Activated CD8-positive, alpha-beta T cell treated with anti-CD3 and anti-CD28 coated beads for 36 hours (primary cell): ENCODE data around the gene CAAP1. TPM values are rescaled to one million over a fixed set of nuclear protein-coding genes. Genes with fewer than 3 reads are reported as not detected.
A peak's percentile ranks its signal among the peaks of the same experiment; 100 is the strongest.

Experiments
- ATAC-seq: fragments of 200-7000 bp; cut with Tn5 transposase; one replicate; pipeline ENCODE4 v1.10.0; 2021; ENCODE audit warnings: mild to moderate bottlenecking, moderate library complexity
- CTCF ChIA-PET: fragments of 350-600 bp; sonication (Branson Sonifier 250); formaldehyde crosslinking; loops from one replicate; lab custom pipeline; 2021; ENCODE audit warnings: antibody characterized with exemption; lab: Charles Lee
- POLR2A ChIA-PET: fragments of 350-600 bp; sonication (Branson Sonifier 250); formaldehyde crosslinking; loops from one replicate; lab custom pipeline; 2021; ENCODE audit warnings: antibody characterized with exemption; lab: Charles Lee
- DNase-seq: peaks from one replicate; pipeline ENCODE4 v3.0.0-alpha.2; 2020
- H3K27ac Mint-ChIP-seq: one replicate; pipeline ENCODE4 v1.8.0; 2021; ENCODE audit warnings: mild to moderate bottlenecking, mixed read lengths
- H3K27me3 Mint-ChIP-seq: one replicate; pipeline ENCODE4 v1.8.0; 2021; ENCODE audit warnings: mixed read lengths
- H3K36me3 Mint-ChIP-seq: one replicate; pipeline ENCODE4 v1.8.0; 2021; ENCODE audit warnings: low read depth, mixed read lengths
- H3K4me1 Mint-ChIP-seq: one replicate; pipeline ENCODE4 v1.8.0; 2021; ENCODE audit warnings: low read depth, mixed read lengths
- H3K4me3 Mint-ChIP-seq: one replicate; pipeline ENCODE4 v1.8.0; 2021; ENCODE audit warnings: mild to moderate bottlenecking, moderate library complexity, mixed read lengths
- H3K9me3 Mint-ChIP-seq: one replicate; pipeline ENCODE4 v1.8.0; 2021; ENCODE audit warnings: mixed read lengths
- intact Hi-C: fragments of 100-400 bp; cut with micrococcal nuclease; formaldehyde crosslinking; loops from one replicate; pipeline ENCODE4 v1.10.0; 2022
- total RNA-seq, 2 experiments: library from RNA; stranded (reverse); gene quantifications; one replicate each; pipeline ENCODE4 v1.2.3, GENCODE V29; 2021
- TF ChIP-seq, protein P1 (sequence below): fragments of 200-600 bp; IDR thresholded peaks from one replicate; pipeline ENCODE4 v1.8.0; 2022; ENCODE audit warnings: antibody characterized with exemption, mild to moderate bottlenecking

Gene CAAP1, protein sequence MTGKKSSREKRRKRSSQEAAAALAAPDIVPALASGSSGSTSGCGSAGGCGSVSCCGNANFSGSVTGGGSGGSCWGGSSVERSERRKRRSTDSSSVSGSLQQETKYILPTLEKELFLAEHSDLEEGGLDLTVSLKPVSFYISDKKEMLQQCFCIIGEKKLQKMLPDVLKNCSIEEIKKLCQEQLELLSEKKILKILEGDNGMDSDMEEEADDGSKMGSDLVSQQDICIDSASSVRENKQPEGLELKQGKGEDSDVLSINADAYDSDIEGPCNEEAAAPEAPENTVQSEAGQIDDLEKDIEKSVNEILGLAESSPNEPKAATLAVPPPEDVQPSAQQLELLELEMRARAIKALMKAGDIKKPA
- 10 to 100 TPM; 16.8 to 19.0 TPM for total RNA-seq

DNA sequence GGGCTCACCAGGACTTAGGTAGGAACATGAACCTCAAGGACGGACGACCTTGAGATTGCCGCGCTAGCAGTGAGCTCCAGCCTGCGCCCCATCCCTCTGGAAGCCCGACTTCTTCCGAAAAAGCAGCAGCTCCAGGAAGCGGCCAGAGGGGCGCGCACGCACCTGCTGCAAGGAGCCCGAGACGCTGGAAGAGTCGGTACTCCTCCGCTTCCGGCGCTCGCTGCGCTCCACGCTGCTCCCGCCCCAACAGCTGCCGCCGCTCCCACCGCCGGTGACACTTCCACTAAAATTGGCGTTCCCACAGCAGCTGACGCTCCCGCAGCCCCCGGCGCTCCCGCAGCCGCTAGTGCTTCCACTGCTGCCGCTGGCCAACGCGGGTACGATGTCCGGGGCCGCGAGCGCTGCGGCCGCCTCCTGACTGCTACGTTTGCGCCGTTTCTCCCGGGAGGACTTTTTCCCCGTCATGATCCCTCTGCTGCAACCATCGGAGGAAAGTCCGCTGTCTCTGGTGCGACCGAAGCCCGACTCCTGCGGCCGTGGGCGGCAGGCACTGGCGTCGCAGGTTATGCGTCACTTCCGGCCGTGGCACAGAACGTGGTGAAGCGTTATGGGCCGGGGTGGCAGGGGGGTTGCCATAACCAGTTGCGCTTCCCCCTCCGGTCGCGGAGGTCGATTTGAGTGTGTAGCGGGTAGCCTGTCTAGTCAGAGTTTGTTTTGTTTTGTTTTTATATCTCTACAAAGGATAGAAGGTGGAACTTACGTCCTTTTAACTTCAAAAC is at the start of gene CAAP1:
Gene CAAP1, minus strand, starts transcription at position 552 of the 779 bp plus-strand sequence. Its CDS starts 87 bp downstream, at position 465.
- TF ChIP-seq, protein P1, sequence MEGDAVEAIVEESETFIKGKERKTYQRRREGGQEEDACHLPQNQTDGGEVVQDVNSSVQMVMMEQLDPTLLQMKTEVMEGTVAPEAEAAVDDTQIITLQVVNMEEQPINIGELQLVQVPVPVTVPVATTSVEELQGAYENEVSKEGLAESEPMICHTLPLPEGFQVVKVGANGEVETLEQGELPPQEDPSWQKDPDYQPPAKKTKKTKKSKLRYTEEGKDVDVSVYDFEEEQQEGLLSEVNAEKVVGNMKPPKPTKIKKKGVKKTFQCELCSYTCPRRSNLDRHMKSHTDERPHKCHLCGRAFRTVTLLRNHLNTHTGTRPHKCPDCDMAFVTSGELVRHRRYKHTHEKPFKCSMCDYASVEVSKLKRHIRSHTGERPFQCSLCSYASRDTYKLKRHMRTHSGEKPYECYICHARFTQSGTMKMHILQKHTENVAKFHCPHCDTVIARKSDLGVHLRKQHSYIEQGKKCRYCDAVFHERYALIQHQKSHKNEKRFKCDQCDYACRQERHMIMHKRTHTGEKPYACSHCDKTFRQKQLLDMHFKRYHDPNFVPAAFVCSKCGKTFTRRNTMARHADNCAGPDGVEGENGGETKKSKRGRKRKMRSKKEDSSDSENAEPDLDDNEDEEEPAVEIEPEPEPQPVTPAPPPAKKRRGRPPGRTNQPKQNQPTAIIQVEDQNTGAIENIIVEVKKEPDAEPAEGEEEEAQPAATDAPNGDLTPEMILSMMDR: peak; percentile 38
- H3K27me3 Mint-ChIP-seq: no peaks in the 10 kb centered on the region
- peak within 1 kb of the TSS; percentile 99 for H3K27ac Mint-ChIP-seq
- DNase-seq: peak; percentile 97
- intact Hi-C loops: loop anchor here (5.0 kb wide), 1 partner anchor 65 kb away; the partner anchor contains the start of gene IFT74
- peaks cover 27% of the 10 kb centered on the region for H3K4me1 Mint-ChIP-seq
- peaks cover 12% of the 10 kb centered on the region for H3K36me3 Mint-ChIP-seq
- peak within 1 kb of the TSS; percentile 90 for H3K4me3 Mint-ChIP-seq
- CTCF ChIA-PET: interaction anchor here (1.0 to 1.8 kb wide), 5 partner anchors 12 to 63 kb away, joined by 3 to 6 read pairs (median 4); partner anchors contain the start of gene PLAA
- peak; percentile 94 for ATAC-seq
- H3K9me3 Mint-ChIP-seq: peaks cover 5% of the 10 kb centered on the region
- POLR2A ChIA-PET: interaction anchor here (1.3 to 2.3 kb wide), 5 partner anchors 10 to 63 kb away, joined by 3 to 15 read pairs (median 9); partner anchors contain the start of genes IFT74 and PLAA

DNA sequence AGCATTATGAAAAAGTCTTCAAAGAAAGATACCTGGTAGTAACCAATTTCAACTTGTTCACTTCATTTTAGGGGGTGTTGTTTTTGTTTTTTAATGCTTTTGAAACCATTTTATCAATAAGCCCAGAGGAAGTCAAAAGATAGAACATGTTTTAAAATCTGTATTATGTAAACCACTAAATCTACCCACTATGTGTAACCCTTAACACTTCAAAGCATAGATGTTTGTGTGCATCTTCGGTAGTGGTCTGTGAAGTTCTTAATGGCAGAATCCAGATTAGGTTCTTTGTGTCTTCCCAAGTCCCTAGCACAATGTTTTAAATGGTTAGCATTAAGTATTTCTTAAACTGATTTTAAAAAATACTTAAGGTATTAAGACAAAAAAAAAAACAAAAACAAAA is 48.2 kb upstream of the CAAP1 start:
- Mint-ChIP-seq H3K4me3 (peak overlapping the region; percentile 8), H3K36me3 (peaks cover 52% of the 10 kb centered on the region), H3K27ac (peak overlapping the region; percentile 47), H3K4me1 (peaks cover 67% of the 10 kb centered on the region), H3K9me3 (peaks cover 6% of the 10 kb centered on the region), H3K27me3 (no peaks in the 10 kb centered on the region)
- TF ChIP-seq, protein P1: no peak
- intact Hi-C loops: no loop called here
- ChIA-PET CTCF (no interaction called here), POLR2A (interaction anchor here (3.4 kb wide), 1 partner anchor 15 kb away, joined by 11 read pairs; the partner anchor contains the start of gene IFT74)
- ATAC-seq: peak; percentile 17
- no peak for DNase-seq

DNA sequence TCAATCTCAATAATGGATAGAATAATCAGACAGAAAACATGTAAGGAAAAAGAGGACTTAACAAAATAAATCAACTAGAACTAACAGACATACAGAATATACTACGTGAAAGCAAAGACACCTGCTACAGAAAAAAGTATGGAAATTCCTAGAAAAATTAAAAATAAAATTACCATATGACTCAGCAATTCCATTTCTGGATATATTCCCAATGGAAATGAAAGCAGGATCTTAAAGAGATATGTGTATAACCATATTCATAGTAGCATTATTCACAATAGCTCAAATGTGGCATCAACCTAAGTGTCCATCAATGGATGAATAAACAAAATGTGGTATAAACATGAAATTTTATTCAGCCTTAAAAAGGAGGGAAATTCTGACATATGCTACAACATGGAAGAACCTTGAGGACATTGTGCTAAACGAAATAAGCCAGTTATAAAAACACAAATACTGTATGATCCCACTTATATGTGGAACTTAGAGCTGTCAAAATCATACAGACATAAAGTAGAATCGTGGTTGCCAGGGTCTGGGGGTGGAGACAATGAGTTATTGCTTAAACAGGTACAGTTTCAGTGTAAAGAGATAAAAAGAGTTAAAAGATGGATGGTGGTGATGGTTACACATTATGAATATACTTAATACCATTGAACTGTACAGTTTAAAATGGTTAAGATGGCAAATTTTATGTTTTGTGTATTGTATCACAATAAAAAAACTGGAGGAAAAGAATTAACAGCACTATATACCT is 47.5 kb upstream of the CAAP1 start:
- TF ChIP-seq, protein P1: no peak
- ChIA-PET POLR2A (interaction anchor here (0.6 to 3.4 kb wide), 2 partner anchors 16 to 33 kb away, joined by 3 to 11 read pairs; partner anchors contain the start of gene IFT74), CTCF (no interaction called here)
- H3K27me3 Mint-ChIP-seq: no peaks in the 10 kb centered on the region
- H3K4me3 Mint-ChIP-seq: peak overlapping the region; percentile 8
- peaks cover 62% of the 10 kb centered on the region for H3K4me1 Mint-ChIP-seq
- H3K27ac Mint-ChIP-seq: peak overlapping the region; percentile 47
- H3K36me3 Mint-ChIP-seq: peaks cover 50% of the 10 kb centered on the region
- H3K9me3 Mint-ChIP-seq: peaks cover 6% of the 10 kb centered on the region
- DNase-seq (peak; percentile 40), ATAC-seq (peak; percentile 53)
- intact Hi-C loops: no loop called here

DNA sequence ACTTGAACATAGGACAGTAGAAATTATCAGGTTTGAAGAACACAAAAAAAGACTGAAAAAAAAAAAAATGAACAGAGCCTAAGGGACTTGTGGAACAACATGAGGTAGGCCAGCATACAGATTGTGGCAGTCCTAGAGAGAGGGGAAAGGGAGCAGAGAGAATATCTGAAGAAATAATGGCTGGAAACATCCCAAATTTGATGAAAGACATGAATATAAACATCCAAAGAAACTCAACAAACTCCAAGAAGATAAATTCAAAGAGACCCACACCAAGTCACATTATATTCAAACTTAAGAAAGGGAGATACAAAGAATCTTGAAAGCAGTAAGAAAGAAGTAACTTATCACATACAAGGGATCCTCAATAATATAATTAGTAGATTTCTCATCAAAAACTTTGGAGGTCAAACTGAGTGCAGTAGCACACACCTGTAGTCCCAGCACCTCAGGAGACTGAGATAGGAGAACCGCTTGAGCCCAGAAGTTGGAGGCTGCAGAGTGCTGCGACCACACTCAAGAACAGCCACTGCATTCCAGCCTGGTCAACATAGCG is 45.3 kb upstream of the CAAP1 start:
- DNase-seq (no peak), ATAC-seq (no peak)
- H3K4me3 Mint-ChIP-seq: no peak overlapping the region
- ChIA-PET CTCF (no interaction called here), POLR2A (no interaction called here)
- TF ChIP-seq, protein P1: no peak
- H3K4me1 Mint-ChIP-seq: peaks cover 46% of the 10 kb centered on the region
- peaks cover 6% of the 10 kb centered on the region for H3K9me3 Mint-ChIP-seq
- intact Hi-C loops: no loop called here
- peaks cover 36% of the 10 kb centered on the region for H3K36me3 Mint-ChIP-seq
- no peaks in the 10 kb centered on the region for H3K27me3 Mint-ChIP-seq
- H3K27ac Mint-ChIP-seq: no peak overlapping the region
